SHP77 (cell line): ENCODE results near the gene ATF5.
"Not testable (repeated sequence)": the region's sequence is repeated elsewhere in the genome, so short reads cannot be mapped to it uniquely, and the experiment has no call there.

Experiments used
- DNase-seq, 2 experiments: peaks; one replicate each; lab custom pipeline; 2025; lab: John Stamatoyannopoulos, UW

Gene ATF5

GRCh38 chr19:49949742-49950589 is 21.0 kb downstream of the ATF5 start:
- DNase-seq = no peak

DNA sequence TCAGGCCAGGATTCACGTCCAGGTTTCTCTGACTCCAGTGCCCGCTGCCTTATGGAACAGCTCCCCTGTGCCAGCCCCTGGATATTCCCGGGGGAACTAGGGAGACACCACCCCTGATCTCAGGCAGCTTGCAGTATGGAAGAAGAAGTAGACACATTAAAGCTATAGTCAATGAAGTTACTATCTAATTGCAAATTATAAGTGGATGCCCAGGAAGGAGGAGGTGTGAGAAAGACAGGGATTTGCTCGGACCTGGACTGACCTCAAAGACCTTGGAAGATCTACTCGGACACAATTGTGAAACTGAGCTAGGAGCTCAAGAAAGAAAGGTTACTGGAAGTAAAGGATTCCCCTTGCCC is 21.6 kb downstream of the ATF5 start:
- no peak for DNase-seq

GRCh38 chr19:49950956-49951526 is 22.0 kb downstream of the ATF5 start:
- DNase-seq = no peak

DNA sequence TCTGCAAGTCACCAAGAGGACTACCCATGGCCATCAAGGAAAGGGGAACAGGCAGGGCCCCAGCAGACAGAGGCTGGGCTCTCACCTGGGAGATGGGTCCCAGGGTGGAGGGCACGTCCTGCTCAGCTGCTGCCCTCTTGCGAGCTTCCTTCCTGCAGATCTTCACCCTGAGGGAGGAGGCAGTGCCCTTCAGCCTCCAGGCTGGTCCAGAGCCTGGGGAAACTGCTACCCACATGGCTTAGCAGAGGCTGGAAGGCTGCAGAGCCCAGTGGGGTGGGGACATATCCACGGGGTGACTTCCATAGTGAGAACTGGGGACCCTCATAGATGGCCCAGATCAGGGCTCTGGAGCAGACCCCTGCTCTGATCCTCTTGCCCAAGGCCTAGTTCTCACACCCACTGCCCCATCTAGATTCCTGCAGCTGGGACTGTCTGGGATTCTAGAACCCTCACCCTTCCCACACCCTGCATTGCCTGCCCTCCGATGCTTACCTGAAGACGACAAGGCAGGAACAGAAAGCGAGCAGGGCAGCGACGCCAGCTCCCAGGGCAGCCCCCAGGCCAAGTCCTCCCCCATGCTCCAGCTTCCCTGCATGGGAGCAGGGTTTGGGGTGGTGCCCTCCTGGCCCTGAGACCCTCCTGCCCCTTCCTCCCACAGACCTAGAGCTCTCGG is 22.9 kb downstream of the ATF5 start:
- DNase-seq = no peak

DNA sequence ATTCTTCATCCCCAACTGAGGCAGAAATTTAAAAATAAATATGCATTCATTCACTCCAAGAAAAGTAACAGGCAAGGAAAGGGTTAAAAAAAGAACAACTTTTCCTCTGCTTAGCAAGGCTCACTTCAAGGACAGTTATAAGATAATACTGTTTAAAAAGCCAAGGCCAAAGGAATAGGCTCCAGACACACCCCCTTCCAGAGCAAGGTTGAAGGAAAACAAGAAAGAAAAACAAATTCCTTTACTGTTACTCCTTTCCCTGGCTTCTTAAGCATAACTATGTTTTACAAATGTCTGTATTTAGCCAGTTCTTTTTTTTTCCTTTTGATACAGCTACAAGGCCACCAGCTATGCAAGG is 23.5 kb downstream of the ATF5 start:
- no peak for DNase-seq

DNA sequence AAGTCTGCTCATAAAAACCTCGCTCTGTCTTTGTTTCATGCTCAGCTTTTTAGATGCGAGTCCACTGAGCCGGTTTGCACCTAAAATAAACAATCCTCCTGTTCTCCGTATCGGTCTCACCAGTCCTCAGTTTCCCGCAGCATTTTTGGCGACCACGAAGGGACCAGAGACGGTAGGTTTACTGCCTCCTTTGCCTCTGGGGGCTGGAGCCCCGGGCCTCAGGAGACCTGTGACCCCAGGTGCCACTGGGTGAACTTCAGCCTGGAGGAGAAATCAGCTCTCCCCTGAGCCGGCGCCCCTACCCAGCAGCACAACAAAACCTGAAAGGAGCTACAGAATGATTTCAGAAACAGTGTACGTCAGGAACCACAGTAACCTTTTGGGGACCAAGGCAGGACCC is 23.9 kb downstream of the ATF5 start:
- DNase-seq = no peak

- no peak for DNase-seq
These were observed 24.4 kb downstream of the ATF5 start for GRCh38 chr19:49953416-49953815.

DNA sequence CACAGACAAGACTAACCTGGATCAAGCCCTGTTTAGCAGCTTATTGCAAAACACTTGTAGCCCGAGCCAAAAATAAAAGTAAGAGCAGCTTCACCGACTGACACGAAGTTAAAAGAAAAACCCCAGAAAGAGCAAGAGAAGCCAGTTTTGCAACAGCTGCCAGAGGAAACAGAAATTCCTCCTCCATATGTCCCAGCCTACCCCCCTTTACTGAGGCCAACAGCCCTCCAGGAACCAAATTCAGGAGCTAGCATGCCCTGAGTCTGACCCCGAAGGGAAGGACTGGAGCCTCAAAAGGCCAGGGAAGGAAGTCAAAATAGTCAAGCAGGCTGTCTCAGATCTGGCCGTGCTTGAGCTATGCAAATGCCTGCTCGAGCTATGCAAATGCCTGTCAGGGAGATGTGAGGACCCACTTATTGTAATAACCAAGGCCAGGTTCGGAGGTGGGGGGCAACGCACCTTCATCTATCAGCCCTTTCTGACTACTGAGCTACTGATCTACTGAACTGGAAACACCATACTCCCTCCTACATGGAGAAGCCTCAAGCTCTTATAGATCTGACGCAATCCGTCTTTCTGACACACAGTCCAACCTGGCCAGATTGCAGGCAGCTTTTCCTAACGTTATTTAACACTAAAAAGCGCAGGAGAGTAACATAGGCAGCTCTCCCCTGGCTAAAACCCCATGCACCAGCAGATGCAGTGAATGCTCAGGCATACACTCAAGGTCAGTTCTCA is 25.3 kb downstream of the ATF5 start:
- DNase-seq = no peak

GRCh38 chr19:49954933-49955332 is 25.9 kb downstream of the ATF5 start:
- peak; percentile 95 to 98 for DNase-seq

DNA sequence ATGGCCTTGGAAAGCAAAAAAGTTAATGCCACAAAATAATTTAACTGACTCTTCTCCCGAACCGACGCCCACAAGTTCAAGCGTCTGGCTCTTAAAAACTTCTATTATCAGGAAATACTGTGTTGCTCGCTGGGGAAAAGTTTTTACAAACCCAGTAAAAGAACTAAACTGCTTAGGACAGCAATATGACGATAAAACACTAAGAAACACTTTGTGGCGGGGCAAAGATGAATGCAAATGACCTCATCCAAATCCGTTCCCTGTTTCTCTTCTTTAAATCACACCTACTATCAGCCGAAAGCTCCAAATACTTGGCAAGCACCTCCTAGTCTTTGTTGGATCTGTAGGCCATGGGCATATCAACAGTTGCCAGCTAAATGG is 27.1 kb downstream of the ATF5 start:
- no peak for DNase-seq

DNA sequence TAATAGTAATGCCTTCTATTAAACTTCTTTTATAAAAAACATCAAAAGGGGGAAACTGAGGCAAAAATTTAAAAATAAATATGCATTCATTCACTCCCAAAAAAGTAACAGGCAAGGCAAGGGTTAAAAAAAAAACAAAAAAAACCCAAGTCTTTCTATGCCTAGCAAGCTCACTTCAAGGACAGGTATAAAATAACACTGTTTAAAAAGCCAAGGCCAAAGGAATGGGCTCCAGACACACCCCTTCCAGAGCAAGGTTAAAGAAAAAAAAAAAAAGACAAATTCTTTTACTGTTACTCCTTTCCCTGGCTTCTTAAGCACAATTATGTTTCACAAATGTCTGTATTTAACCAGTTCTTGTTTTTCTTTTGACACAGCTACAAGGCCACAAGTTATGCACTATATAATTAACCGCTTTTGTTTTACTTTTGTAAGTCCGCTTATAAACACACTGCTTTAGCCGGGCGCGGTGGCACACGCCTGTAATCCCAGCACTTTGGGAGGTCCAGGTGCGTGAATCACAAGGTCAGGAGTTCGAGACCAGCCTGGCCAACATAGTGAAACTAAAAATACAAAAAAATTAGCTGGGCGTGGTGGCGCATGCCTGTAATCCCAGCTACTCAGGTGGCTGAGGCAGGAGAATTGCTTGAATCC is 28.4 kb downstream of the ATF5 start:
- DNase-seq = no peak

DNA sequence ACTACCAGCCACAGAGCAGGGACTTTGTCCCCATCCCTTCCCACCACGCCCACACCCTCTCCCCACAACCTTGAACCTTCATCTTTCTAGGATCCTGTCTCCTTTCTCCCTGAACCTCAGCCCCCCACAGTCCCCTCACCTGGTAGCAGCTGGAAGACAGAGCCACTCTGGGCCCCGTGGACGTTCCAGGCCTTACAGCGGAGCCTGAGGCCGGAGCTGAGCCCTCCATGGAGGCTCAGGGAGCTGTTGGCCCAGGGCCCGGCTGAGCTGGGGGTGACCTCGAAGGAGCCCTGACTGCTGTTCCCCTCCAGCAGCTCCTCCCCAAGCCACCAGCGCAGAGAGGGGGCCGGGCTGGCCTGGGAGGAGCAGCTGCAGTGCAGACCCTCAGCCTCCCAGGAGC is 29.1 kb downstream of the ATF5 start:
- DNase-seq = not testable (repeated sequence)

DNA sequence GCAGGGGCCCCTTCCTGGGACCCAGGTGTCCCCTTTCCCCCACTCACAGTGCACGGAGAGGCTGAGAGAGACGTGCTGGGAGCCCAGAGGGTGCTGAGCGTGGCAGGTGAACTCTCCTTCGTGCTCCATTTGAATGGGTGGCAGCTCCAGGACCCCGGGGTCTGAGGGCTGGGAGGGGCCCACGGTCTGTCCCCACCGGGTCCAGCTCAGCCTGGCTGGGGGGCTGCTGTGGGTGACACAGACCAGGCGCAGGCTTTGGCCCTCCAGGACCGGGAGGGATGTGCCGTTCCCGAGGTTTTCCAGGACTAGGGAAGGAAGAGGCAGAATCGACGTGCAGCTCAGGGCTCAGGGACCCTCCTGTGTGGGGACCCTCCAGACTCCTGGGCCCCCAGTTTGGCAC is 29.6 kb downstream of the ATF5 start:
- DNase-seq = not testable (repeated sequence)

GRCh38 chr19:49959892-49960291 is 30.9 kb downstream of the ATF5 start:
- DNase-seq = not testable (repeated sequence)

DNA sequence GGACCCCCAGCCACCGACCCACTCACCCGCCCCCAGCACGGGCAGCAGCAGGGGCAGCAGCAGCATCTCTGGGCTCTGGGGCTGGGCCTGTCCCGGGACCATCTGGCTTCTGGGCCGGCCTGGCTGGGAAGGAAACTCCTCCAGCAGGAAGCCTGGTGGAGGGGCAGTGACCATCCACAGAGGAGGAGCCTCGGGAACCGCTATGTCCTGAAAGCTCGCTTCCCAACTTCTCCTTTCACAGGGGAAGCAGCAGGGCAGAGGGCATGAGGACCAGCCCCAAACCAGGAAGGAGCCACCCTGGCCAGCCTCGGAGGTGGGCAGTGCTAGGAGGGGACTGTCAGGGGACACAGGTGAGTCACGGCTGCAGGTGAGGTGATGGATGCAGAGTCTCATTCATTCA is 32.0 kb downstream of the ATF5 start, which contains the start of gene SIGLEC11:
Gene SIGLEC11 (minus strand): TSS at position 193 of the 400 bp plus-strand sequence. CDS start 91 bp downstream, at position 102.
- DNase-seq = not testable (repeated sequence)

GRCh38 chr19:49968279-49968922 is 39.4 kb downstream of the ATF5 start:
- no peak for DNase-seq

DNA sequence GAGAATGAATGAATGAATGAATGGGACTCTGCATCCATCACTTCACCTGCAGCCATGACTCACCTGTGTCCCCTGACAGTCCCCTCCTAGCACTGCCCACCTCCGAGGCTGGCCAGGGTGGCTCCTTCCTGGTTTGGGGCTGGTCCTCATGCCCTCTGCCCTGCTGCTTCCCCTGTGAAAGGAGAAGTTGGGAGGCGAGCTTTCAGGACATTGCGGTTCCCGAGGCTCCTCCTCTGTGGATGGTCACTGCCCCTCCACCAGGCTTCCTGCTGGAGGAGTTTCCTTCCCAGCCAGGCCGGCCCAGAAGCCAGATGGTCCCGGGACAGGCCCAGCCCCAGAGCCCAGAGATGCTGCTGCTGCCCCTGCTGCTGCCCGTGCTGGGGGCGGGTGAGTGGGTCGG is 40.4 kb downstream of the ATF5 start:
- DNase-seq = not testable (repeated sequence)

DNA sequence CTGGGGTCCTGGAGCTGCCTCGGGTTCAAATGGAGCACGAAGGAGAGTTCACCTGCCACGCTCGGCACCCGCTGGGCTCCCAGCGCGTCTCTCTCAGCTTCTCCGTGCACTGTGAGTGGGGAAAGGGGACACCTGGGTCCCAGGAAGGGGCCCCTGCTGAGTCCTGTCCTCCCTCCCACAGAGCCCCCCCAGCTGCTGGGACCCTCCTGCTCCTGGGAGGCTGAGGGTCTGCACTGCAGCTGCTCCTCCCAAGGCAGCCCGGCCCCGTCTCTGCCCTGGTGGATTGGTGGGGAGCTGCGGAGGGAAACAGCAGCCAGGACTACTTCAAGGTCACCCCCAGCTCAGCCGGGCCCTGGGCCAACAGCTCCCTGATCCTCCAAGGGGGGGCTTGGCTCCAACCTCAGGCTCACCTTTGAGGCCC is 43.0 kb downstream of the ATF5 start:
- no peak for DNase-seq

- no peak for DNase-seq
These were observed 43.8 kb downstream of the ATF5 start for GRCh38 chr19:49972841-49973240.

DNA sequence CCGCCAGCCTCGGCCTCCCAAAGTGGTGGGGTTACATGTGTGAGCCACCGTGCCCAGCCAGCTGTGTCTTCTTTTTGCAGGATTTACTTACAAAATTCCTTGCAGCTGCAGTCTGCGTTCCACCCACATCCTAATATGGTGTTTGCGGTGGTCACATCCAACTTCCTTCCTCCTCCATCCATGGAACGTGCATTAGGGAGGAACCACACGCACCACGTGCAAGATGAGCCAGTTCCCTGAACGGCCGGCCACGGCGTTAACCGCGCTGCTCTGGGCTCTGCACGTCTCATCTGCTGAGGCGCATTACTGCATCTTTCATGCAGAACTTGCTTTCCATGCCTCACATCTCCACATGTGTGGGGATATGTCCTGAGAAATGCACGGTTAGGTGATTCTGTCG is 45.0 kb downstream of the ATF5 start:
- no peak for DNase-seq

DNA sequence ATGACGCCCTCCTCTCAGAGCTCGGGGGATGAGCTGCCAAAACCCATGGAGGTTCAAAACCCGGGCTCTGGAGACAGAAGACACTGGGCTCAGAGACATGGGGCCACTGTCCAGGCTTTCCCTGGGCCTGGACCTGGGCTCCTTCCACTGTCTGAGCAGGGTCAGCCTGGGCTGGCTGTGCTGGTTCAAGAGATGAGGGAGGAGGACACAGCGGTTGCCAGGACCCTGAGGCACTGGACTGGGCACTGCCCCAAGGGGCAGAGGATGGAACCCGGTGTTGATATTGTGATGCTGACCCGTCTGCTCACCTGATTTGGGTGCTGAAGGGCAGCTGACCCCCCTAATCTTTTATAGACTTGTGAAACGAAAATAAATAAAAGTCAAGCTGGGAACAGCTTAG is 46.0 kb downstream of the ATF5 start:
- DNase-seq = no peak
